Measurements from ENCODE around the gene LRRC75A.

Gene LRRC75A

GRCh38 chr17:16449121-16449570, 42.8 kb downstream of the LRRC75A start:
- Histone ChIP-seq H3K4me2 (ENCODE audit: low read length) (no peak overlapping the region), H4K12ac (ENCODE audit: low read depth, low read length) (no peak overlapping the region), H4K8ac (ENCODE audit: low read depth, low read length) (no peak overlapping the region), H2AFZ (ENCODE audit: insufficient read depth, low read length, poor library complexity) (no peak overlapping the region), H2AK5ac (ENCODE audit: low read length) (no peak overlapping the region), H3K79me2 (ENCODE audit: control insufficient read depth, insufficient read depth, low read length, poor library complexity) (no peaks in the 10 kb centered on the region), H2BK120ac (ENCODE audit: insufficient read depth, low read length, poor library complexity) (no peak overlapping the region), H3K27me3 (ENCODE audit: insufficient read depth, low read length) (no peaks in the 10 kb centered on the region), H3K79me1 (ENCODE audit: low read length) (no peaks in the 10 kb centered on the region), H3K9ac (ENCODE audit: low read length) (no peak overlapping the region), H3K18ac (ENCODE audit: low read length) (no peak overlapping the region), H3K4me3 (ENCODE audit: low read depth, low read length) (no peak overlapping the region), H3K36me3 (ENCODE audit: control insufficient read depth in 1 of 2, insufficient read depth in 2 of 2, low read length in 2 of 2) (peaks cover 32 to 43% of the 10 kb centered on the region in 2 experiments), H3K27ac (ENCODE audit: low read depth, low read length) (no peak overlapping the region), H3K4me1 (ENCODE audit: control insufficient read depth in 1 of 2, insufficient read depth in 2 of 2, low read length in 2 of 2) (no peaks in the 10 kb centered on the region), H2BK12ac (ENCODE audit: low read length) (no peak overlapping the region), H3K4ac (ENCODE audit: low read depth, low read length) (no peak overlapping the region), H3K9me3 (ENCODE audit: insufficient read depth, low read depth, low read length) (no peaks in the 10 kb centered on the region), H2BK5ac (ENCODE audit: low read depth, low read length, poor library complexity) (no peak overlapping the region), H3K14ac (ENCODE audit: low read length) (no peak overlapping the region), H4K91ac (ENCODE audit: low read depth, low read length) (no peak overlapping the region), H3K23ac (ENCODE audit: low read length) (no peak overlapping the region)
- DNase-seq: peak in 1 of 2 donors; percentile 31
- WGBS (ENCODE audit: extremely low coverage, insufficient coverage, insufficient read length): no CpG with 5 or more reads among the region's 11 CpGs

GRCh38 chr17:16448490-16448889, 43.5 kb downstream of the LRRC75A start:
- H3K9me3 ChIP-seq (ENCODE audit: insufficient read depth, low read depth, low read length): peaks cover 2% of the 10 kb centered on the region
- no peak overlapping the region for H4K91ac ChIP-seq (ENCODE audit: low read depth, low read length)
- no peak overlapping the region for H3K18ac ChIP-seq (ENCODE audit: low read length)
- H2BK120ac ChIP-seq (ENCODE audit: insufficient read depth, low read length, poor library complexity): no peak overlapping the region
- H3K36me3 ChIP-seq (ENCODE audit: control insufficient read depth in 1 of 2, insufficient read depth in 2 of 2, low read length in 2 of 2): peaks cover 39 to 50% of the 10 kb centered on the region in 2 experiments
- no peaks in the 10 kb centered on the region for H3K27me3 ChIP-seq (ENCODE audit: insufficient read depth, low read length)
- H2AK5ac ChIP-seq (ENCODE audit: low read length): no peak overlapping the region
- no peak overlapping the region for H3K14ac ChIP-seq (ENCODE audit: low read length)
- no peak overlapping the region for H3K23ac ChIP-seq (ENCODE audit: low read length)
- H4K12ac ChIP-seq (ENCODE audit: low read depth, low read length): no peak overlapping the region
- H3K4me1 ChIP-seq (ENCODE audit: control insufficient read depth in 1 of 2, insufficient read depth in 2 of 2, low read length in 2 of 2): no peaks in the 10 kb centered on the region
- no peak overlapping the region for H4K8ac ChIP-seq (ENCODE audit: low read depth, low read length)
- H3K4me3 ChIP-seq (ENCODE audit: low read depth, low read length): no peak overlapping the region
- H3K4me2 ChIP-seq (ENCODE audit: low read length): no peak overlapping the region
- no peaks in the 10 kb centered on the region for H3K79me2 ChIP-seq (ENCODE audit: control insufficient read depth, insufficient read depth, low read length, poor library complexity)
- H2AFZ ChIP-seq (ENCODE audit: insufficient read depth, low read length, poor library complexity): no peak overlapping the region
- no peak for DNase-seq
- no peak overlapping the region for H2BK12ac ChIP-seq (ENCODE audit: low read length)
- no peak overlapping the region for H3K4ac ChIP-seq (ENCODE audit: low read depth, low read length)
- no peak overlapping the region for H2BK5ac ChIP-seq (ENCODE audit: low read depth, low read length, poor library complexity)
- no peaks in the 10 kb centered on the region for H3K79me1 ChIP-seq (ENCODE audit: low read length)
- whole genome bisulfite sequencing (ENCODE audit: extremely low coverage, insufficient coverage, insufficient read length): no CpG with 5 or more reads among the region's 6 CpGs
- no peak overlapping the region for H3K27ac ChIP-seq (ENCODE audit: low read depth, low read length)
- H3K9ac ChIP-seq (ENCODE audit: low read length): no peak overlapping the region

GRCh38 chr17:16447676-16448075, 44.3 kb downstream of the LRRC75A start:
- Histone ChIP-seq H4K12ac (ENCODE audit: low read depth, low read length) (no peak overlapping the region), H3K79me2 (ENCODE audit: control insufficient read depth, insufficient read depth, low read length, poor library complexity) (no peaks in the 10 kb centered on the region), H3K9me3 (ENCODE audit: insufficient read depth, low read depth, low read length) (peaks cover 2% of the 10 kb centered on the region), H3K27ac (ENCODE audit: low read depth, low read length) (no peak overlapping the region), H2BK5ac (ENCODE audit: low read depth, low read length, poor library complexity) (no peak overlapping the region), H2BK120ac (ENCODE audit: insufficient read depth, low read length, poor library complexity) (no peak overlapping the region), H3K4ac (ENCODE audit: low read depth, low read length) (no peak overlapping the region), H3K27me3 (ENCODE audit: insufficient read depth, low read length) (no peaks in the 10 kb centered on the region), H2BK12ac (ENCODE audit: low read length) (no peak overlapping the region), H3K36me3 (ENCODE audit: control insufficient read depth in 1 of 2, insufficient read depth in 2 of 2, low read length in 2 of 2) (peaks cover 46 to 58% of the 10 kb centered on the region in 2 experiments), H3K4me2 (ENCODE audit: low read length) (no peak overlapping the region), H3K4me3 (ENCODE audit: low read depth, low read length) (no peak overlapping the region), H3K23ac (ENCODE audit: low read length) (no peak overlapping the region), H3K4me1 (ENCODE audit: control insufficient read depth in 1 of 2, insufficient read depth in 2 of 2, low read length in 2 of 2) (no peaks in the 10 kb centered on the region), H3K9ac (ENCODE audit: low read length) (no peak overlapping the region), H3K14ac (ENCODE audit: low read length) (no peak overlapping the region), H4K91ac (ENCODE audit: low read depth, low read length) (no peak overlapping the region), H2AFZ (ENCODE audit: insufficient read depth, low read length, poor library complexity) (no peak overlapping the region), H2AK5ac (ENCODE audit: low read length) (no peak overlapping the region), H4K8ac (ENCODE audit: low read depth, low read length) (no peak overlapping the region), H3K18ac (ENCODE audit: low read length) (no peak overlapping the region), H3K79me1 (ENCODE audit: low read length) (no peaks in the 10 kb centered on the region)
- no CpG with 5 or more reads among the region's 8 CpGs for WGBS (ENCODE audit: extremely low coverage, insufficient coverage, insufficient read length)
- no peak for DNase-seq

- Histone ChIP-seq H3K4ac (ENCODE audit: low read depth, low read length) (no peak overlapping the region), H2BK5ac (ENCODE audit: low read depth, low read length, poor library complexity) (no peak overlapping the region), H3K27me3 (ENCODE audit: insufficient read depth, low read length) (no peaks in the 10 kb centered on the region), H3K36me3 (ENCODE audit: control insufficient read depth in 1 of 2, insufficient read depth in 2 of 2, low read length in 2 of 2) (peaks cover 53 to 70% of the 10 kb centered on the region in 2 experiments), H2AK5ac (ENCODE audit: low read length) (no peak overlapping the region), H2BK120ac (ENCODE audit: insufficient read depth, low read length, poor library complexity) (no peak overlapping the region), H3K9me3 (ENCODE audit: insufficient read depth, low read depth, low read length) (peaks cover 2% of the 10 kb centered on the region), H3K23ac (ENCODE audit: low read length) (no peak overlapping the region), H3K14ac (ENCODE audit: low read length) (no peak overlapping the region), H2AFZ (ENCODE audit: insufficient read depth, low read length, poor library complexity) (no peak overlapping the region), H3K27ac (ENCODE audit: low read depth, low read length) (no peak overlapping the region), H3K18ac (ENCODE audit: low read length) (no peak overlapping the region), H3K4me1 (ENCODE audit: control insufficient read depth in 1 of 2, insufficient read depth in 2 of 2, low read length in 2 of 2) (peaks cover 0 to 5% of the 10 kb centered on the region in 2 experiments), H4K12ac (ENCODE audit: low read depth, low read length) (no peak overlapping the region), H3K9ac (ENCODE audit: low read length) (no peak overlapping the region), H2BK12ac (ENCODE audit: low read length) (no peak overlapping the region), H3K79me1 (ENCODE audit: low read length) (no peaks in the 10 kb centered on the region), H3K4me2 (ENCODE audit: low read length) (no peak overlapping the region), H3K79me2 (ENCODE audit: control insufficient read depth, insufficient read depth, low read length, poor library complexity) (no peaks in the 10 kb centered on the region), H3K4me3 (ENCODE audit: low read depth, low read length) (no peak overlapping the region), H4K8ac (ENCODE audit: low read depth, low read length) (no peak overlapping the region), H4K91ac (ENCODE audit: low read depth, low read length) (no peak overlapping the region)
- no CpG with 5 or more reads among the region's 12 CpGs for WGBS (ENCODE audit: extremely low coverage, insufficient coverage, insufficient read length)
- DNase-seq: no peak
These were observed 45.5 kb downstream of the LRRC75A start for GRCh38 chr17:16446338-16446983.

Measured in trophoblast cell (in vitro differentiated cells and primary cell).